ENCODE measurements around the gene ZNF236. TPM values are rescaled to one million over a fixed set of nuclear protein-coding genes. Genes with fewer than 3 reads are reported as not detected.

ZNF236 gene
- total and polyA plus RNA-seq, 10 of the 15 experiments (the other 5 are each of a cell fraction or from before 2014, with no cell fraction given) = 1.0 to 14.4 (median 5.9) TPM

DNA sequence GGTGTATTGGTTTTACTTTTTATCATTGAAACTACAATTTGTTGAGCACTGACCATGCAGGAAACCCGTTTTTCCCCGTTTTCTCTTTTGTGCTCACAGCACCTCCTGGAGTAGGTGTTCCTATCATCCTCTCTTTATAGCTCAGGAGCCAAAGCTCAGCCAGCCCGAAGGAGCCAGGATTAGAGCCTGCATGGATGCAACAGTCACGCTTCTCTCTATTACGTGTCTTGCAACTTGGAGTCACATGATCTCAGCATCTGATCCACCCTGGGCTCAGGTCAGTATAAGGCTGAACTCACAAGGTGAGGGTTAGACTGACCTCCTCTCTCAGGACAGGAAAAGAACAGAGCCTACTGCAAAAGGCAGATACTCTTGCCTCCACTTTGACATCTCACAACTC, 159.7 kb downstream of the ZNF236 start:
- peak overlapping the region; percentile 66 for H2AFZ ChIP-seq (ENCODE audit: control insufficient read depth, low read depth, low read length)
- no peak overlapping the region for H3K9ac ChIP-seq (ENCODE audit: control insufficient read depth, insufficient read depth, low read length)
- TF ChIP-seq YY1 (IDR thresholded peaks at IDR 0.05; ENCODE audit: low read depth, low read length) (no peak), CBX3 (IDR thresholded peaks at IDR 0.05; ENCODE audit: borderline replicate concordance, low read depth) (no peak), SIN3A (IDR thresholded peaks at IDR 0.05; ENCODE audit: low read depth, low read length) (no peak), ATF7 (IDR thresholded peaks at IDR 0.05; ENCODE audit: low read depth) (no peak), POLR2AphosphoS5 (IDR thresholded peaks at IDR 0.05; ENCODE audit: low read length) (no peak), TCF3 (IDR thresholded peaks at IDR 0.05; ENCODE audit: borderline replicate concordance, insufficient read depth, low read depth, low read length) (no peak), SIX5 (IDR thresholded peaks at IDR 0.05; ENCODE audit: low read depth, low read length, severe bottlenecking) (no peak), CBFB (IDR thresholded peaks at IDR 0.05; ENCODE audit: low read depth) (no peak), TARDBP (IDR thresholded peaks at IDR 0.05; ENCODE audit: borderline replicate concordance) (no peak), LARP7 (IDR thresholded peaks at IDR 0.05) (no peak), MXI1 (IDR thresholded peaks at IDR 0.05; ENCODE audit: low read depth, low read length) (no peak)
- TF ChIP-seq, protein P1, sequence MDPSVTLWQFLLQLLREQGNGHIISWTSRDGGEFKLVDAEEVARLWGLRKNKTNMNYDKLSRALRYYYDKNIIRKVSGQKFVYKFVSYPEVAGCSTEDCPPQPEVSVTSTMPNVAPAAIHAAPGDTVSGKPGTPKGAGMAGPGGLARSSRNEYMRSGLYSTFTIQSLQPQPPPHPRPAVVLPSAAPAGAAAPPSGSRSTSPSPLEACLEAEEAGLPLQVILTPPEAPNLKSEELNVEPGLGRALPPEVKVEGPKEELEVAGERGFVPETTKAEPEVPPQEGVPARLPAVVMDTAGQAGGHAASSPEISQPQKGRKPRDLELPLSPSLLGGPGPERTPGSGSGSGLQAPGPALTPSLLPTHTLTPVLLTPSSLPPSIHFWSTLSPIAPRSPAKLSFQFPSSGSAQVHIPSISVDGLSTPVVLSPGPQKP (IDR thresholded peaks at IDR 0.05; ENCODE audit: low read depth, low read length) = no peak
- ChIA-PET POLR2A (interaction anchor here (0.8 to 1.7 kb wide), 3 partner anchors 17 to 60 kb away, joined by 3 to 8 read pairs (median 5); no protein-coding TSS in a partner anchor), RAD21 (ENCODE audit: unreplicated experiment) (interaction anchor here (0.6 to 5.5 kb wide), 22 partner anchors 14 to 299 kb away, joined by 3 to 70 read pairs (median 4); no protein-coding TSS in a partner anchor), CTCF (interaction anchor here (0.8 to 12.7 kb wide), 31 partner anchors 11 to 229 kb away, joined by 3 to 236 read pairs (median 8); no protein-coding TSS in a partner anchor), SMC1A (ENCODE audit: uncharacterized antibody, unreplicated experiment) (interaction anchor here (0.6 to 7.6 kb wide), 25 partner anchors 8 to 229 kb away, joined by 3 to 140 read pairs (median 5); no protein-coding TSS in a partner anchor)
- ATAC-seq (no peak), FAIRE-seq (no peak), DNase-seq (ENCODE audit: low read depth, low spot score) (no peak)
- intact Hi-C loops (cut with micrococcal nuclease; ENCODE audit: unreplicated experiment) (loop anchor here (2.0 kb wide), 1 partner anchor 107 kb away; no protein-coding TSS in a partner anchor), in situ Hi-C loops (cut with MboI) (loop anchor here (5.0 to 10.0 kb wide), 2 partner anchors 60 to 177 kb away; no protein-coding TSS in a partner anchor)
- H3K9me3 ChIP-seq (replicated peaks; ENCODE audit: control insufficient read depth, insufficient read depth, low read length) = no peaks in the 10 kb centered on the region
- 0 out of 2 replicates have a peak overlapping the region, but pooled peaks have one; percentile 37 for H3K4me3 ChIP-seq
- 9% methylated on average over 5 of the region's 5 CpGs for WGBS (ENCODE audit: insufficient coverage, insufficient replicate concordance, low lambda C conversion rate, missing lambda C conversion rate)
- H4K20me1 ChIP-seq (ENCODE audit: control insufficient read depth, insufficient read depth) = no peaks in the 10 kb centered on the region
- H3K36me3 ChIP-seq (ENCODE audit: control insufficient read depth in 2 of 2, insufficient read depth in 2 of 2, low read length in 1 of 2) = no peaks in the 10 kb centered on the region
- H3K27me3 ChIP-seq (replicated peaks in 1 of 2; ENCODE audit: control insufficient read depth in 2 of 2, insufficient read depth in 2 of 2, low read length in 1 of 2) = no peaks in the 10 kb centered on the region
- no TSS peak for BruUV-seq (replicated peaks)
- H3K79me2 ChIP-seq (ENCODE audit: control insufficient read depth, insufficient read depth, low read length) = no peaks in the 10 kb centered on the region
- peak overlapping the region; percentile 69 for H3K27ac ChIP-seq (ENCODE audit: control insufficient read depth, insufficient read depth)
- peaks cover 21% of the 10 kb centered on the region for H3K4me1 ChIP-seq (ENCODE audit: control insufficient read depth, insufficient read depth, low read length)
- peak overlapping the region; percentile 48 for H3K4me2 ChIP-seq (ENCODE audit: control insufficient read depth, insufficient read depth)
